Measurements from ENCODE around the gene NCKAP5L. TPM values are rescaled to one million over a fixed set of nuclear protein-coding genes. Genes with fewer than 3 reads are reported as not detected.

NCKAP5L gene
- total and polyA plus RNA-seq, 9 of the 15 experiments (the other 6 are each of a cell fraction or from before 2014, with no cell fraction given) = 0.01 to 14.4 (median 3.7) TPM

DNA sequence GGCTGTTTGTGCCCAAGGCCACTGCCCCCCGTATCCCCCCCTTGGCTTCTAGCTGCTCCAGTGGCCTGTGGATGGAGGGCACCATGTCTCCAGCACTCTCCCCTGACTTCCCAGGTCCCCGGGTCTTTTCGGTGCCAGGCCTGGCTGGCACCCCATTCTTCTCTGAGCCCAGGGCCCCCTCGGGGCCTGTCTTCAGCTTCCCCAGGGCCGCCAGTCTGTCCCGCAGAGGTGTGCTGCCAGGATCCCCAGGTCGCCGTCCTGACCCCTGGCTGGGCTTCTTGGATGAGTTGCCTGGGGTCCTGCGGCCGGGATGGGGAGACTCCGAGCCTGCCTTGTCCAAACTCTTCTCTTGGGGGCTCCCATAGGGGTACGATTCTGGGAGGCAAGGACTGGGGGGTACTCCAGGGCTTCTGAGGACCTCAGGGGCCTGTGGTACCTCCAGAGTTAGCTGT is 32.5 kb downstream of the NCKAP5L start (continued):
- TF ChIP-seq NR4A1 (CRISPR knock-in tag; IDR thresholded peaks at IDR 0.05) = no peak
- TF ChIP-seq NR4A1 (tag; IDR thresholded peaks at IDR 0.05) = no peak
- TF ChIP-seq, protein P1, sequence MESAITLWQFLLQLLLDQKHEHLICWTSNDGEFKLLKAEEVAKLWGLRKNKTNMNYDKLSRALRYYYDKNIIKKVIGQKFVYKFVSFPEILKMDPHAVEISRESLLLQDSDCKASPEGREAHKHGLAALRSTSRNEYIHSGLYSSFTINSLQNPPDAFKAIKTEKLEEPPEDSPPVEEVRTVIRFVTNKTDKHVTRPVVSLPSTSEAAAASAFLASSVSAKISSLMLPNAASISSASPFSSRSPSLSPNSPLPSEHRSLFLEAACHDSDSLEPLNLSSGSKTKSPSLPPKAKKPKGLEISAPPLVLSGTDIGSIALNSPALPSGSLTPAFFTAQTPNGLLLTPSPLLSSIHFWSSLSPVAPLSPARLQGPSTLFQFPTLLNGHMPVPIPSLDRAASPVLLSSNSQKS (CRISPR knock-in tag; IDR thresholded peaks at IDR 0.05) = no peak
- TF ChIP-seq ATF7 (IDR thresholded peaks at IDR 0.05) = no peak
- TF ChIP-seq, protein P2, sequence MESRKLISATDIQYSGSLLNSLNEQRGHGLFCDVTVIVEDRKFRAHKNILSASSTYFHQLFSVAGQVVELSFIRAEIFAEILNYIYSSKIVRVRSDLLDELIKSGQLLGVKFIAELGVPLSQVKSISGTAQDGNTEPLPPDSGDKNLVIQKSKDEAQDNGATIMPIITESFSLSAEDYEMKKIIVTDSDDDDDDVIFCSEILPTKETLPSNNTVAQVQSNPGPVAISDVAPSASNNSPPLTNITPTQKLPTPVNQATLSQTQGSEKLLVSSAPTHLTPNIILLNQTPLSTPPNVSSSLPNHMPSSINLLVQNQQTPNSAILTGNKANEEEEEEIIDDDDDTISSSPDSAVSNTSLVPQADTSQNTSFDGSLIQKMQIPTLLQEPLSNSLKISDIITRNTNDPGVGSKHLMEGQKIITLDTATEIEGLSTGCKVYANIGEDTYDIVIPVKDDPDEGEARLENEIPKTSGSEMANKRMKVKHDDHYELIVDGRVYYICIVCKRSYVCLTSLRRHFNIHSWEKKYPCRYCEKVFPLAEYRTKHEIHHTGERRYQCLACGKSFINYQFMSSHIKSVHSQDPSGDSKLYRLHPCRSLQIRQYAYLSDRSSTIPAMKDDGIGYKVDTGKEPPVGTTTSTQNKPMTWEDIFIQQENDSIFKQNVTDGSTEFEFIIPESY (CRISPR knock-in tag; IDR thresholded peaks at IDR 0.05) = no peak
- no peak for TF ChIP-seq POLR2A (conservative IDR thresholded peaks at IDR 0.05)
- TF ChIP-seq, protein P3, sequence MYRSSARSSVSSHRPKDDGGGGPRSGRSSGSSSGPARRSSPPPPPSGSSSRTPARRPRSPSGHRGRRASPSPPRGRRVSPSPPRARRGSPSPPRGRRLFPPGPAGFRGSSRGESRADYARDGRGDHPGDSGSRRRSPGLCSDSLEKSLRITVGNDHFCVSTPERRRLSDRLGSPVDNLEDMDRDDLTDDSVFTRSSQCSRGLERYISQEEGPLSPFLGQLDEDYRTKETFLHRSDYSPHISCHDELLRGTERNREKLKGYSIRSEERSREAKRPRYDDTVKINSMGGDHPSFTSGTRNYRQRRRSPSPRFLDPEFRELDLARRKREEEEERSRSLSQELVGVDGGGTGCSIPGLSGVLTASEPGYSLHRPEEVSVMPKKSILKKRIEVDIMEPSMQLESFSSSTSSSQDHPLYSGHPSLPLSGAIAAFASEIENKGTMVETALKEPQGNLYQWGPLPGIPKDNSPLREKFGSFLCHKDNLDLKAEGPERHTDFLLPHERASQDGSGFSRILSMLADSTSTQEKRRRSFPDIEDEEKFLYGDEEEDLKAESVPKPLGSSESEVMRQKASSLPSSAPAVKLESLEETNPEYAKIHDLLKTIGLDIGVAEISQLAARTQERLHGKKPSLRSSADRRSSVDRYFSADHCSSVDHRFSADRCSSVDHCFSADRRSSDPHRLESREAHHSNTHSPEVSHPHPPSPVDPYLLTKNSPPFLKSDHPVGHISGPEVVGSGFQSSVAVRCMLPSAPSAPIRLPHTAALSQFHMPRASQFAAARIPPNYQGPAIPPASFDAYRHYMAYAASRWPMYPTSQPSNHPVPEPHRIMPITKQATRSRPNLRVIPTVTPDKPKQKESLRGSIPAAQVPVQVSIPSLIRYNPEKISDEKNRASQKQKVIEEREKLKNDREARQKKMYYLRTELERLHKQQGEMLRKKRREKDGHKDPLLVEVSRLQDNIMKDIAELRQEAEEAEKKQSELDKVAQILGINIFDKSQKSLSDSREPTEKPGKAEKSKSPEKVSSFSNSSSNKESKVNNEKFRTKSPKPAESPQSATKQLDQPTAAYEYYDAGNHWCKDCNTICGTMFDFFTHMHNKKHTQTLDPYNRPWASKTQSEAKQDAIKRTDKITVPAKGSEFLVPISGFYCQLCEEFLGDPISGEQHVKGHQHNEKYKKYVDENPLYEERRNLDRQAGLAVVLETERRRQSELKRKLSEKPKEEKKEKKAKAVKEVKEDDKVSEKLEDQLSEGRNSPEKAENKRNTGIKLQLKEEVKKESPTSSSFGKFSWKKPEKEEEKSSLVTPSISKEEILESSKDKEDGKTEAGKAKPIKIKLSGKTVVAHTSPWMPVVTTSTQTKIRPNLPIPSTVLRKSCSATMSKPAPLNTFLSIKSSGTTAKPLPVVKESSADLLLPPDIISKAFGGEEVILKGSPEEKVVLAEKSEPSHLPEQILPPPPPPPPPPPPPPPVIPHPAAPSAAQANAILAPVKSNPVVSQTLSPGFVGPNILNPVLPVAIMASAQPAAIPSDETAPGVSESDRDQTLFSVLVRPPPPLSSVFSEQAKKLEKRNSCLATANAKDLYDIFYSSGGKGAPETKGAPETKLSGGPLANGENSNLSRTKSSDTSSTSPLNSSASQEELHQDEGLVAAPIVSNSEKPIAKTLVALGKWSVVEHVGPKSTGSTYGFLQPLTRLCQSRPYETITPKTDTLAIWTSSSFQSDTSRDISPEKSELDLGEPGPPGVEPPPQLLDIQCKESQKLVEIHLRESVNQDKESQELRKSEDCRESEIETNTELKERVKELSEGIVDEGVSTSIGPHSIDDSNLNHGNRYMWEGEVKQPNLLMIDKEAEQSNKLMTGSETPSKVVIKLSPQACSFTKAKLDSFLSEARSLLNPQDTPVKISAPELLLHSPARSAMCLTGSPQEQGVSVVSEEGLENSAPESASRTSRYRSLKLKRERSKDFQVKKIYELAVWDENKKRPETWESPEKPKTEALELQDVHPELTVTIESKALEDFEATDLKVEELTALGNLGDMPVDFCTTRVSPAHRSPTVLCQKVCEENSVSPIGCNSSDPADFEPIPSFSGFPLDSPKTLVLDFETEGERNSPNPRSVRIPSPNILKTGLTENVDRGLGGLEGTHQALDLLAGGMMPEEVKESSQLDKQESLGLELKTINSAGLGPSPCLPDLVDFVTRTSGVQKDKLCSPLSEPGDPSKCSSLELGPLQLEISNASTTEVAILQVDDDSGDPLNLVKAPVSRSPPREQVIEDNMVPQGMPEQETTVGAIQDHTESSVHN (IDR thresholded peaks at IDR 0.05; ENCODE audit: borderline replicate concordance in 1 of 2, low read depth in 1 of 2) = no peak
- no peak for TF ChIP-seq SRSF9 (IDR thresholded peaks at IDR 0.05; ENCODE audit: borderline replicate concordance, low read depth, low read length)
- TF ChIP-seq ZNF717 (CRISPR knock-in tag; IDR thresholded peaks at IDR 0.05) = no peak
- TF ChIP-seq, protein P4, sequence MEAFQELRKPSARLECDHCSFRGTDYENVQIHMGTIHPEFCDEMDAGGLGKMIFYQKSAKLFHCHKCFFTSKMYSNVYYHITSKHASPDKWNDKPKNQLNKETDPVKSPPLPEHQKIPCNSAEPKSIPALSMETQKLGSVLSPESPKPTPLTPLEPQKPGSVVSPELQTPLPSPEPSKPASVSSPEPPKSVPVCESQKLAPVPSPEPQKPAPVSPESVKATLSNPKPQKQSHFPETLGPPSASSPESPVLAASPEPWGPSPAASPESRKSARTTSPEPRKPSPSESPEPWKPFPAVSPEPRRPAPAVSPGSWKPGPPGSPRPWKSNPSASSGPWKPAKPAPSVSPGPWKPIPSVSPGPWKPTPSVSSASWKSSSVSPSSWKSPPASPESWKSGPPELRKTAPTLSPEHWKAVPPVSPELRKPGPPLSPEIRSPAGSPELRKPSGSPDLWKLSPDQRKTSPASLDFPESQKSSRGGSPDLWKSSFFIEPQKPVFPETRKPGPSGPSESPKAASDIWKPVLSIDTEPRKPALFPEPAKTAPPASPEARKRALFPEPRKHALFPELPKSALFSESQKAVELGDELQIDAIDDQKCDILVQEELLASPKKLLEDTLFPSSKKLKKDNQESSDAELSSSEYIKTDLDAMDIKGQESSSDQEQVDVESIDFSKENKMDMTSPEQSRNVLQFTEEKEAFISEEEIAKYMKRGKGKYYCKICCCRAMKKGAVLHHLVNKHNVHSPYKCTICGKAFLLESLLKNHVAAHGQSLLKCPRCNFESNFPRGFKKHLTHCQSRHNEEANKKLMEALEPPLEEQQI (IDR thresholded peaks at IDR 0.05) = no peak

Measured in K562 (cell line).